Measurements from ENCODE around the gene STK32B. TPM values are rescaled to one million over a fixed set of nuclear protein-coding genes. Genes with fewer than 3 reads are reported as not detected.
"Not testable (repeated sequence)": the region's sequence is repeated elsewhere in the genome, so short reads cannot be mapped to it uniquely, and the experiment has no call there.

STK32B gene
- total RNA-seq, 1 donor from 2014 or later = 3.5 TPM

DNA sequence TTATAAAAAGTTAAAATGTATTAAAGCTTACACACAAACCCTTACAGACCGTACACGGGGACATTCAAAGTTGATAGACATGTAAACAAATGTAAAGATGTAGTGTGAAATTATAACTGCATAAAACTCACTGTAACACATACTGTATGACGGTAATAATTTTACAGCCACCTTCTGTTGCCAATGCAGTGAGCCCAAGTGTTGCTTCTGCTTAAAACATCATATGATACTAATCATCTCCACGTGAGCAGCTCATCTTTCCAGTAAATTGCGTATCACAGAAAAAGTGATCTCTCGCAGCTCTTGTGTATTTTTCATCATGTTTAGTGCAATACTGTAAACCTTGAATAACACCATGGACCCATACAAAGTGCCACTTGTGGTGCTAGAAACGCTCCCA lies 233.2 kb downstream of the STK32B start:
- H3K27me3 Mint-ChIP-seq (ENCODE audit: low read depth) = no peaks in the 10 kb centered on the region
- H3K4me3 Mint-ChIP-seq = no peak overlapping the region
- H3K4me1 Mint-ChIP-seq = peaks cover 8% of the 10 kb centered on the region
- TF ChIP-seq, protein P1, sequence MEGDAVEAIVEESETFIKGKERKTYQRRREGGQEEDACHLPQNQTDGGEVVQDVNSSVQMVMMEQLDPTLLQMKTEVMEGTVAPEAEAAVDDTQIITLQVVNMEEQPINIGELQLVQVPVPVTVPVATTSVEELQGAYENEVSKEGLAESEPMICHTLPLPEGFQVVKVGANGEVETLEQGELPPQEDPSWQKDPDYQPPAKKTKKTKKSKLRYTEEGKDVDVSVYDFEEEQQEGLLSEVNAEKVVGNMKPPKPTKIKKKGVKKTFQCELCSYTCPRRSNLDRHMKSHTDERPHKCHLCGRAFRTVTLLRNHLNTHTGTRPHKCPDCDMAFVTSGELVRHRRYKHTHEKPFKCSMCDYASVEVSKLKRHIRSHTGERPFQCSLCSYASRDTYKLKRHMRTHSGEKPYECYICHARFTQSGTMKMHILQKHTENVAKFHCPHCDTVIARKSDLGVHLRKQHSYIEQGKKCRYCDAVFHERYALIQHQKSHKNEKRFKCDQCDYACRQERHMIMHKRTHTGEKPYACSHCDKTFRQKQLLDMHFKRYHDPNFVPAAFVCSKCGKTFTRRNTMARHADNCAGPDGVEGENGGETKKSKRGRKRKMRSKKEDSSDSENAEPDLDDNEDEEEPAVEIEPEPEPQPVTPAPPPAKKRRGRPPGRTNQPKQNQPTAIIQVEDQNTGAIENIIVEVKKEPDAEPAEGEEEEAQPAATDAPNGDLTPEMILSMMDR (conservative IDR thresholded peaks at IDR 0.05) = no peak
- no peak overlapping the region for H3K27ac Mint-ChIP-seq (ENCODE audit: unreplicated experiment)
- no peaks in the 10 kb centered on the region for H3K9me3 Mint-ChIP-seq
- no peak for DNase-seq (ENCODE audit: low read depth, low spot score)
- no peaks in the 10 kb centered on the region for H3K36me3 Mint-ChIP-seq (ENCODE audit: low read depth)

GRCh38 chr4:5292101-5292500 lies 240.8 kb downstream of the STK32B start:
- H3K27me3 Mint-ChIP-seq (ENCODE audit: low read depth) = peaks cover 2% of the 10 kb centered on the region
- no peaks in the 10 kb centered on the region for H3K36me3 Mint-ChIP-seq (ENCODE audit: low read depth)
- H3K27ac Mint-ChIP-seq (ENCODE audit: unreplicated experiment) = no peak overlapping the region
- peaks cover 7% of the 10 kb centered on the region for H3K9me3 Mint-ChIP-seq
- no peak overlapping the region for H3K4me3 Mint-ChIP-seq
- H3K4me1 Mint-ChIP-seq = no peaks in the 10 kb centered on the region
- TF ChIP-seq, protein P1 (conservative IDR thresholded peaks at IDR 0.05) = no peak
- no peak for DNase-seq (ENCODE audit: low read depth, low spot score)

GRCh38 chr4:5298000-5298787 lies 246.9 kb downstream of the STK32B start:
- DNase-seq (ENCODE audit: low read depth, low spot score); H3K4me3 Mint-ChIP-seq; H3K4me1 Mint-ChIP-seq; H3K36me3 Mint-ChIP-seq (ENCODE audit: low read depth); H3K27me3 Mint-ChIP-seq (ENCODE audit: low read depth); H3K27ac Mint-ChIP-seq (ENCODE audit: unreplicated experiment): not testable (repeated sequence)
- H3K9me3 Mint-ChIP-seq = peaks cover 12% of the 10 kb centered on the region

DNA sequence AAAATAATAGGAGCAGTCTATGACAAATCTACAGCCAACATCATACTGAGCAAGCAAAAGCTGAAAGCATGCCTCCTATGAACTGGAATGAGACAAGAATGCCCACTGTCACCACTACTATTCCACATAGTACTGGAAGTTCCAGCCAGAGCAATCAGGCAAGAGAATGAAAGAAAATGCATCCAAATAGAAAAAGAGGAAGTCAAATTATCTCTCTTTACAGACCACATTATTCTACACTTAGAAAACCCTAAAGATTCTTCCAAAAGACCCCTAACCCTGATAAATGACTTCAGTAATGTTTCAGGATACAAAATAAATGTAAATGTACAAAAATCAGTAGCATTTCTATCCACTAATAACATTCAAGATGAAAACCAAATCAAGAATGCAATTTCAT lies 249.0 kb downstream of the STK32B start:
- no peak overlapping the region for H3K27ac Mint-ChIP-seq (ENCODE audit: unreplicated experiment)
- no peak overlapping the region for H3K4me3 Mint-ChIP-seq
- peaks cover 6% of the 10 kb centered on the region for H3K9me3 Mint-ChIP-seq
- peaks cover 5% of the 10 kb centered on the region for H3K27me3 Mint-ChIP-seq (ENCODE audit: low read depth)
- TF ChIP-seq, protein P1 (conservative IDR thresholded peaks at IDR 0.05) = no peak
- H3K4me1 Mint-ChIP-seq = no peaks in the 10 kb centered on the region
- H3K36me3 Mint-ChIP-seq (ENCODE audit: low read depth) = no peaks in the 10 kb centered on the region
- DNase-seq (ENCODE audit: low read depth, low spot score) = no peak

DNA sequence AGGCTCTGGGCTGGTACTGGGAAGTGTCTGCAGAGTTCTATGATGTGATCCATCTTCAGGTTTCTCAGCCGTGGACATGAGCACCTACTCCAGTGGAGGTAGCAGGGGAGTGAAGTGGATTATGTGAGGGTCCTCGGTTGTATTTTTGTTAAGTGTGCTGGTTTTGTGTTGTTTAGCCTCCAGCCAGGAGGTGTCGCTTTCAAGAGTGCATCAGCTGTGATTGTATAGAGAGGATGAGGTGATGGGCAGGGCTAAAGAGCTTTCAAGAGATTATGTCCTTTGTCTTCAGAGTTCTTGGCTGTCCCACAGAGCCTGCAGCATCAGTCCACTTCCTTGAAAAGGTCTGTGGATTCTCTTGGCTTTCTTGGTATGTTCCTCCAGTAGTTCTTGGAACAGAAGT lies 256.6 kb downstream of the STK32B start:
- Mint-ChIP-seq H3K27me3 (ENCODE audit: low read depth) (peaks cover 7% of the 10 kb centered on the region), H3K36me3 (ENCODE audit: low read depth) (peaks cover 5% of the 10 kb centered on the region), H3K4me1 (no peaks in the 10 kb centered on the region), H3K4me3 (no peak overlapping the region), H3K9me3 (peaks cover 11% of the 10 kb centered on the region), H3K27ac (ENCODE audit: unreplicated experiment) (no peak overlapping the region)
- TF ChIP-seq, protein P1 (conservative IDR thresholded peaks at IDR 0.05) = no peak
- no peak for DNase-seq (ENCODE audit: low read depth, low spot score)

GRCh38 chr4:5322321-5322720 lies 271.0 kb downstream of the STK32B start:
- no peak overlapping the region for H3K4me3 Mint-ChIP-seq
- no peak overlapping the region for H3K27ac Mint-ChIP-seq (ENCODE audit: unreplicated experiment)
- H3K36me3 Mint-ChIP-seq (ENCODE audit: low read depth) = peaks cover 4% of the 10 kb centered on the region
- H3K4me1 Mint-ChIP-seq = no peaks in the 10 kb centered on the region
- TF ChIP-seq, protein P1 (conservative IDR thresholded peaks at IDR 0.05) = no peak
- no peaks in the 10 kb centered on the region for H3K27me3 Mint-ChIP-seq (ENCODE audit: low read depth)
- H3K9me3 Mint-ChIP-seq = peaks cover 14% of the 10 kb centered on the region
- no peak for DNase-seq (ENCODE audit: low read depth, low spot score)

Data from neural crest cell (in vitro differentiated cells).